Fibroblast of peridontal ligament (primary cell): Measurements from ENCODE around the gene C11orf91.
"Not testable (repeated sequence)": the region's sequence is repeated elsewhere in the genome, so short reads cannot be mapped to it uniquely, and the experiment has no call there.

Experiments
- DNase-seq: peaks from one replicate; pipeline ENCODE4 v3.0.0-alpha.2; 2010; ENCODE audit errors: extremely low read depth

Gene C11orf91

DNA sequence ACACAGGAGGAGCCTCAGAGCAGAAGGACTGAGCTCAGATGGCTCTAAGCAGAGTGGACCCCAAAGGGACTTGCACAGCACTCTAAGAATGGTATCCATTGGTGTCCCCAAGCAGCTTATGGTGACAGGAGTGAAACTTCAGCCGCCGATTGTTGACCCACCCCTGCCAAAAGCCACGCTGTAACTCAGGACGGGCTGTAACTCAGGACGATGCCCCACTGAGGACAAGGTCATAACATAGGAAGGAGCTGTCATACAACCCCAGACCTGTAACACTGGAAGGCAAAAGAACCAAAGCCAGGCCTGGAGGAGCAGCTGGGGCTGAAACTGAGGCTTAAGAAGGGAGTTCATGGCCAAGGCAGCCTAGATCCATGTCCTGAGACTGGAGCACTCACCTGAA is 21.4 kb upstream of the C11orf91 start:
- DNase-seq: no peak

- DNase-seq: peak; percentile 35
Observed at GRCh38 chr11:33721426-33721825, 20.8 kb upstream of the C11orf91 start.

DNA sequence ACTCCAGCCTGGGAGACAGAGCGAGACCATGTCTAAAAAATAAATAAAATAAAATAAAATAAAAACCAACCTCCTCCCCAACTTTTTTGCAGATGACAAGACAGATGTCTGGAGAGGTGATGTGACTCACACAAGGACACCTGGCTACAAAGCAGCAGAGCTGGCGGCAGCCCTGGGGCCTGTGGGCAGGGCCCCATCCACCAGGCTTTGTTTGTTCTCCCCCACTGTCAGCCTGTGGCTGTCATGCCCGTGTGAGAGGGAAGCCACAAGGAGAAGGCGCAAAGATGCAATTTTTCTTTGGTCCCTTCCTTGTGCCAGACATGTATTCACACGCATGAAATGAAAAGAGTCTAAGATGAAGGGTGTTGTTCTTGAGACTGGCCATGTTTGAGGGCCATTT is 19.0 kb upstream of the C11orf91 start:
- no peak for DNase-seq

DNA sequence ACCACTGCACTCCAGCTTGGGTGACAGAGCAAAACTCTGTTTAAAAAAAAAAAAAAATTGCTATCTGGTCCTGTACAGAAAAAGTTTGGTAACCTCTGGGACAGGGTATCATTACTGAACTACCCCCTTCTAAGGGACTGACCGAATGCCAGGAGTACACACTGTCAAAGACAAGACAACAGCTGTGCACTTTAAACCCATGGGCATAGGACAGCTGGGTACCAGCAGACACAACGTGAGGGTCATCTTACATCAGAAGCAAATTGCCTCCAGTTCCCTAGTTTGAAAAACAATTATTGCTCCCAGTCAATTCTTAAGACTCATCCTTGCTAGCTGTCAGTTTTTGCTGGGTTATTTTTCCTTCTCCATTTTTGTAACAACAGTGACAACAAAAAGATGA is 17.8 kb upstream of the C11orf91 start:
- DNase-seq: no peak

DNA sequence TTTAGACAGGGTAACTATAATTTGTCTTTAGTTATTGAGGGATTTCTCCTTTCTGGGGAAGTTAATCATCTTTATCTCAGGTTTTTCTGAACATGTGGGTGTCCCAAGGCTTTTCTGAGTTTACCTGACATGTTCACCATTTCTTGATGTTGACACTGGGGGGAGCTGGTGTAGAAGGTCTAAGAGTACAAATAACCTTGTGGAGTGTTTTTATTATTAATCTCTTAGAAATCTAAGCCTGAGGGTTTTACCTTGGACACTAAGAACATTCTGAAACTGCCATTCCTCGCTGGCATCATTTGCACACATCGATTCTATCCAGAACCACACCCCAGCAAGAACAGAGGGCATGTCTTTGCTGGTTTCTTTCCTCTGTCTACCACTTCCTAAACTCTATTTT is 15.6 kb upstream of the C11orf91 start:
- peak; percentile 54 for DNase-seq

DNA sequence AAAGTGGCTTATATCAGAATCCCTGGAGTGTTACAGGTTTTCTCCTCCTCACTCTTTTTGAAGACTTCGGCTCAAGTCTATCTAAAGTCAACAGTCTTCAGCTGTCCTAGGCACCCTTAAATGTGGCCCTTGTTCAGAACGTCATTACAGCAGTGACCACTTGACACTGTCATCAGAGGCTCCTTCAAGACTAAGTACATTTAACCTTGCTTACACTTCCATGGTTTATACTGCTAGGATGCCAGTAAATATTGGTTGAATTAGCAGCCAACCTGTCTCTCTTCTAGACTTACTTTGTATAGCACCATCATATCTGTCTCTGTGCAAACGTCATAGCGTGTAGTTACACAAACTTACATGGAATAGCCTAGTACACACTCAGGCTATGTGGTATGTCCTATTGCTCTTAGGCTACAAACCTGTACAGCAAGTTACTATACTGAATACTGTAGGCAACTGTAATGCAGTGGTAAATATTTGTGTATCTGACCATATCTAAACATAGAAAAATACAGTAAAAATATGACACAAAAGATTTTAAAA is 13.3 kb upstream of the C11orf91 start:
- no peak for DNase-seq

DNA sequence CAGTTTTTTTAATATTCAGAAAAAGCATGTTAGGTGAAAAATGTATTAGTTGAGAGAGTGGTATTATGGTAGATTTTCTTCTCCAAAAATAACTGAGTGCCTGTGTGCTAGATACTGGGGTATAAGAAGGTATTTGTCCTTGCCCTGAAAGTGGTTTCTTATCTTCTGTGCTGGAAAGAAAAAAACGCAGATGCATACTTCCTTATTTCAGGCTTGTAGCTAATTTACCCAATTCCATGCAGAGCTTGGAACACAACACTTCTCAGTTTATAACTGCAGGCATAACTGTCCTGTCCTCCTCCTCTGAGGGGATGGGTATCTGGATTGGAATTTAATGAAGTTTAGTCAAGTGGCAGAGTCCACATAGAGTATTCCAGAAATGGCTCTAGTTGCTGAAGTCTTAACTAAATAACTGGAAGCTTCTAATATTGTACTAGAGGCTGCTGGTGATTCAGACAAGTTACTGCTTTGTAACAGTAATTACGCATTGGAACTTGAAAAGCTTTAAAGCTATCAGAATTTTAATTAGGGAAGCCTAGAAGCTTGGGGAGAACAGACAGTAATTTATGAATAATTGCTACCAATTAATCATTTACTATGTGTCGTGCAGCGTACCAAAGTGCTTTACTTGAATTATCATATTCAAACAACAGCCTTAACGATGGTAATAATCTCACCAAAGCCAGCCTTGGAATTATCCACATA is 12.7 kb upstream of the C11orf91 start:
- DNase-seq: no peak

GRCh38 chr11:33712436-33712835 is 11.8 kb upstream of the C11orf91 start:
- DNase-seq: no peak

DNA sequence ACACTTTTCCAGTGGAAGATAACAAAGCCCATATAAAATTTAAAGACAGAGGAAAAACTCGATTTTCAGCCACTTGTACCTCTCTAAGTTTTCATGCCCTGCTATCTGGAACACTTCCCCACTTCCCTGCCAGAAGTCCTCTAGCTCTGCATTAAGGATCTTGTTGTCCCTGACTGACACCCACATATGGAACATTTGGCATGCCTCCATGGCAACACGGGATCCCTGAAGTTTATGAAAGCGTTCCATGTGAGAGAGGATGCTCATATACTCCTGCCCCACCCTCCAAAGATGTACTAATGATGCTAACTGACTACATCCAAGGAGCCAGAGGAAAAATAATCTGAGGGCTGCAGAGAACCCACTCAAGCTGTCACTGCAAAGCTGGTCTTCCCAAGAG is 8.8 kb upstream of the C11orf91 start:
- no peak for DNase-seq

GRCh38 chr11:33708985-33709384 is 8.4 kb upstream of the C11orf91 start:
- DNase-seq: no peak

GRCh38 chr11:33707831-33708230 is 7.2 kb upstream of the C11orf91 start:
- not testable (repeated sequence) for DNase-seq

- DNase-seq: no peak
Observed at GRCh38 chr11:33706966-33707365, 6.3 kb upstream of the C11orf91 start.

DNA sequence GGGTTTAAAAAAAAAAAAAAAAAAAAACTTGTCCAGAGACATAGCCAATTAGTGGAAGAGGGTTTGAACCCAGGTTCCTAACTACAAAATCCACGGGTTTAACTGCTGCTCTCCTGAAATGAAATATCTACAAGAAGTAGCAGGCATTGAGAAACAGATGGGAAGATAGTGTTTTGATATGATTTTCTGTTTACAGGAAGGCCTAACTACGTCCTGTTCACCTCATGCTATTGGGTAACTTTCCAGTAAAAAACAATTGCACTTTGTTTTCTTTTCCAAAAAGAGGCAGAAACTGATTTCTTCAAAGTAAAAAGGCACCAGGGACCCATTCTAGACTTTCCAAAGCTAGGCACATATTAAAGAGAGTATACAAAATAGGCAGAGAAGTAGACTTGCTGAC is 5.9 kb upstream of the C11orf91 start:
- peak; percentile 25 for DNase-seq

- no peak for DNase-seq
Observed at GRCh38 chr11:33704240-33705002, 3.8 kb upstream of the C11orf91 start.

DNA sequence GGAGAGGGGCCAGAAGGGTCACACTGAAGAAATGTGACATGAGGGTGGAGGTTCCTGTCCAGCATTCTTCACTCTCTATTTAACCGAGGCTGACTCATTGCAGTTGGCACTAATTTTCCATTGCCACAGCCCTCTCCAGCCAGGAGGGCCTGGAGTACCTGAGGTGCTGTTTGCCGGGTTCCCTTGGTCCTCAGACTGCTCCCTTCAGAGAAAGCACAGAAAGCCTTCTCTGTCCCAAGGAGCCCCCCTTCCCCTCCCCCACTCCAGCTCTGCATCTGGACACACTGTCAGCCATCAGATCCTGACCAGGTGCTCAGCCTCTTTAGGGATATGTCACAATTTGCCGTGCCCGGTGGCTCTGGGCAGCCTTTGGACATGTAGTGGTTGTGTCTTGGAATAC is 3.2 kb upstream of the C11orf91 start:
- DNase-seq: no peak

DNA sequence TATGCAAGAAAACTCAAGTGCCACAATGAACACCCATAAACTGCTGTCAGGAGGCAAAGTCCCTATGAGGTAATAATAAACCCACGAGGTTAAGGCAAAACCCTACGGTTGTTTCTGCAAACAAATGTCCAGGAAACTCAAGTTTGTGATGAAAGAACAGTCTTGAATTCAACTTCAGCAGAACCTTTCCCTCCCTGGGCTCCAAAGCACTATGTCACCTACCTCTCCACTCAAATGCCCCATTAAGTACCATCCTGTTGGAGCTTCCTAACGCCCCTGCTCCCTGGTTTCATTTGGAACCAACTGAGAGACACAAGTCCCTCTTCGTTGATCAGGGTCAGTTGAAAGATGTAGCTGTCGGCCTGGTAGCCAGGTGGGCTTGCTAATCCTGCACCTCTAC is 2.6 kb upstream of the C11orf91 start:
- DNase-seq: no peak

- peak; percentile 69 for DNase-seq
Observed at GRCh38 chr11:33701302-33702230, 940 bp upstream of the C11orf91 start.

DNA sequence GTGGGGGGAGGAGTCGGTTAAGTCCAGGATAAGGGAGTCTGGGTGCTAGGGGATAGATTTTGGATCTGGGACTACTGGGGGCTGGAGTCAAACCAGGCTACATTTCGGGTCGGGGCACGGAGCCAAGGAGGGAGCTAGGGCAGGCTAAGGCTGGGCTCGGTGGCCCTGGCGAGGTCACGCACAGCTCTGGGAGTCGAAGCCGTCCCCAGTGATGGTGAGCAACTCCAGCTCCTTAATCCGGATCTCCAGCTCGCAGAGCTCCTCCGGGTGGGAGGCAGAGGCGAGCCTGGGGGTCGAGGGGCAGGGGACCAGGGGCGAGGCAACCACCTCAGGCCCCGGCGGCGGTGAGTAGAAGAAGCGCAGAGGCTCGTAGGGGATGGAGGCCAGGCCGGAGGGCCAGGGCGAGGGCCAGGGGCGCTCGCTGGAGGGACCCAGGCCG is 544 bp downstream of the C11orf91 start:
- DNase-seq: no peak

DNA sequence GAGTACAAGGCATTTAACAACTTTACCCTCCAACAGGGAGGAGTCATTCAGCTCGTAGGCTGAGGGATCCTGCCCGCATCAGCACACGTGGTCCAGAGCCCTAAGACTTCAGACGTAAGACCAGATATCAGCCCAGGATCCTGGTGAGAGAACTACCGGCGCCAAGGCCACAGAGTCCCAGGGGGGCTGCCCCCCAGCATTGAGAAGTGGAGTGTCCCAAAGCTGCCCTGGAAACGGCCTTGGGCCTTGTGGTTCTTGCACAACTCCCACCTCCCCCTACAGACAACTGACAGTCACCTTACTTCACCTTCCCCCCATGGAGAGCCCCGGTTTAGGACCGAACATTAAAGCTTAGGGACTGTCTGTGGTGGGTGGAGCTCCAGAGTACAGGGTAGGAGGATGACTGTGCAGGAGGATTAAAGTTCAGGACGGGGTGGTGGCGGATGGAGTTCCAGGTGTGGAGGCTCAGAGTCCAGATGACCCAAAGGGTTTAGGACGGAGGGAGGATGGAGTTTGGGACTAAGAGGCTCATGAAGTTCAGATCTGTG is 1.0 kb downstream of the C11orf91 start:
- no peak for DNase-seq

GRCh38 chr11:33698921-33699320 is 1.7 kb downstream of the C11orf91 start:
- no peak for DNase-seq

DNA sequence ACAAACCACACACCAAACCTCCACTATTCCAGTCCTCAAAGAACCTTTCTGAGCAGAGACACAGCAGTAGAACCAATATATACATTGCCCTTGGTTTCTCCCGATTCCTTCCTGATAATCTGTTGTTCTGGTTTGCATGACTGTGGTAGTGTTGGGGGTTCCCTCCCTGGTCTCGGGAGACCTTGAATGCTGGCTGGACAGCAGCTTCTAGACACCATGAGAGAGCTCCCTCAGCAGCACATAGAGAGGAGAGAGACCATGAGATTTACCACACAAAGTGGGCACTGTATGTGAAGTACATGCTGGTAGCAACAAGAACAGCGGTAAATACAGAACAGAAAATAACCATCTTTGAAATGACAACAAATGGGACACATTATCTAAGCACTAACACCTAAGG is 2.6 kb downstream of the C11orf91 start:
- DNase-seq: no peak
